IPS-20b (cell line): ENCODE measurements around the gene ABI3BP.

Experiments used
- H3K27ac ChIP-seq: one replicate; pipeline ENCODE4 v1.5.1; 2013; ENCODE audit warnings: low read length
- H3K27me3 ChIP-seq: 2 replicates; pipeline ENCODE4 v1.6.1; 2013; ENCODE audit warnings: mild to moderate bottlenecking, low read length, inconsistent platforms; ENCODE audit not compliant: insufficient read depth
- H3K36me3 ChIP-seq: 2 replicates; pipeline ENCODE4 v1.6.1; 2013; ENCODE audit warnings: low read depth, mild to moderate bottlenecking, inconsistent platforms, low read length, moderate library complexity; ENCODE audit not compliant: insufficient read depth
- H3K4me1 ChIP-seq: 2 replicates; pipeline ENCODE4 v1.6.1; 2013; ENCODE audit warnings: mild to moderate bottlenecking, control low read depth, inconsistent platforms, low read length, moderate library complexity; ENCODE audit not compliant: insufficient read depth
- H3K4me3 ChIP-seq: 2 replicates; pipeline ENCODE4 v1.5.1; 2013; ENCODE audit warnings: mild to moderate bottlenecking, low read length, inconsistent platforms
- H3K9ac ChIP-seq: 2 replicates; pipeline ENCODE4 v1.6.1; 2013; ENCODE audit warnings: low read depth, mild to moderate bottlenecking, inconsistent platforms, low read length, moderate library complexity
- H3K9me3 ChIP-seq: 2 replicates; pipeline ENCODE4 v1.6.1; 2013; ENCODE audit warnings: mild to moderate bottlenecking, low read depth, low read length, inconsistent platforms; ENCODE audit not compliant: insufficient read depth

The ABI3BP gene

DNA sequence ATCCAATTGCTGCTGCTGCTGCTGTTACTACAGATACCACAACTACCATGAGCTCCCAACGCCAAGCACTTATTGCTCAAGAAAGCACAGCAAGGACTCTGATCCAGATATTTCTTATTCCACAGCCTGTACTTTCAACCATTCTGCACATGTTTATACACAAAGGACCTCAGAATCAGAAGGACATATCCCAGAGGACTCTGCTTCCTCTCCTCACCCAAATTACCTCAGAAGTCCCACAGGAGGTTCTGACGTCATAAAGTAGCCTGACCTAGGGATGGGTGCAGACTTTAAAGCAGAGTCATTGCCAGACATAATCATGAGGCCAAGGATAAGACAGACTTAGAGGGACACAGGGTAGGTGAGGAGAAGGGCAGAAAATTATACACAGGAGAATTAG is 115.9 kb downstream of the ABI3BP start:
- Histone ChIP-seq H3K4me3 (no peak overlapping the region), H3K27me3 (no peaks in the 10 kb centered on the region), H3K27ac (no peak overlapping the region), H3K9me3 (no peaks in the 10 kb centered on the region), H3K9ac (no peak overlapping the region), H3K4me1 (no peaks in the 10 kb centered on the region), H3K36me3 (no peaks in the 10 kb centered on the region)

DNA sequence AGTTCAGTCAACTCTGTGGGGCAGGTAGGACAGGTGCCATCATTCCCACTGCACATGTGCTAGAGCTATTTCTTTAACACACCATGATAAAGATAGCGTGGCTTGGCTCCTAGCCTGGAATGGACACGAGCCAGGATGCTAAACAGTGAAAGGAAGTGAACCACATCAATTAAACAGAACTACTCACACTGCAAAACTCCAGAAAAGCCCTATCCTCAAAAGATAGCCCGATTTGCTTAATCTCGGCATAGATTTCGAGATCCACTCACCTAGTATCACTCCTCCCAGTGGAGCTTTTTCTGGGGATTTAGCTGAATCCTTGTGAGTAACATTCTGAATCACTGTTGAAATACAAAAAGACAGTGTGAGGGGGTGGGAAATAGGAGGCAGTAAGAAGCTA is 118.0 kb downstream of the ABI3BP start:
- Histone ChIP-seq H3K27ac (no peak overlapping the region), H3K9ac (no peak overlapping the region), H3K27me3 (no peaks in the 10 kb centered on the region), H3K4me3 (no peak overlapping the region), H3K4me1 (no peaks in the 10 kb centered on the region), H3K9me3 (no peaks in the 10 kb centered on the region), H3K36me3 (no peaks in the 10 kb centered on the region)

GRCh38 chr3:100873611-100874010 is 119.6 kb downstream of the ABI3BP start:
- Histone ChIP-seq H3K9me3 (no peaks in the 10 kb centered on the region), H3K27me3 (no peaks in the 10 kb centered on the region), H3K4me3 (no peak overlapping the region), H3K36me3 (no peaks in the 10 kb centered on the region), H3K4me1 (no peaks in the 10 kb centered on the region; the same call in 1 of the 2 replicates), H3K27ac (no peak overlapping the region), H3K9ac (no peak overlapping the region)

- Histone ChIP-seq H3K27me3 (no peaks in the 10 kb centered on the region), H3K4me1 (no peaks in the 10 kb centered on the region; the same call in 1 of the 2 replicates), H3K9me3 (no peaks in the 10 kb centered on the region), H3K9ac (no peak overlapping the region), H3K27ac (no peak overlapping the region), H3K36me3 (no peaks in the 10 kb centered on the region), H3K4me3 (no peak overlapping the region)
These were observed 121.9 kb downstream of the ABI3BP start for GRCh38 chr3:100871306-100871705.

GRCh38 chr3:100869787-100870186 is 123.4 kb downstream of the ABI3BP start:
- Histone ChIP-seq H3K27ac (no peak overlapping the region), H3K4me3 (no peak overlapping the region), H3K36me3 (no peaks in the 10 kb centered on the region), H3K9me3 (no peaks in the 10 kb centered on the region), H3K9ac (no peak overlapping the region), H3K4me1 (no peaks in the 10 kb centered on the region; the same call in 1 of the 2 replicates), H3K27me3 (no peaks in the 10 kb centered on the region)

DNA sequence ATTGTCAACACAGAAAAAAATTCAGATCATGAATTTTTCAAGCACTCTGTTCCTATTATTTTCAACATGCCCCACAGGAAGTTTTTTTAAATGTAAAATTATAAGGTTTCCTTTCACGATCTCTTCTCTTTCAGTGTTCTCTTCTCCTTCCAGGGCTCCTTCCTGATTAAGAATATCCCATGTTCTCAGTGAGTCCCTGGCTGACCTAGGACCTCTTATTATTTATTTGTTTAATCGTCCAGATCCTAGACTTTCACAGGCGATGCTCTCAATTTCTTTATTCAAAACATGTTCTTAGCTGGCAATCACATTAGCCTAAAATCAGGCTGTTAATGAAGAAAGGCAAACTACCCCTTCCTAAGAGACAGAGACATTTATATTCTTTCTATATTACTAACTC is 124.3 kb downstream of the ABI3BP start:
- no peak overlapping the region for H3K9ac ChIP-seq
- no peak overlapping the region for H3K4me3 ChIP-seq
- H3K4me1 ChIP-seq, result no peaks in the 10 kb centered on the region; the same call in 1 of the 2 replicates
- H3K9me3 ChIP-seq, result no peaks in the 10 kb centered on the region
- no peaks in the 10 kb centered on the region for H3K27me3 ChIP-seq
- H3K36me3 ChIP-seq, result no peaks in the 10 kb centered on the region
- H3K27ac ChIP-seq, result no peak overlapping the region

DNA sequence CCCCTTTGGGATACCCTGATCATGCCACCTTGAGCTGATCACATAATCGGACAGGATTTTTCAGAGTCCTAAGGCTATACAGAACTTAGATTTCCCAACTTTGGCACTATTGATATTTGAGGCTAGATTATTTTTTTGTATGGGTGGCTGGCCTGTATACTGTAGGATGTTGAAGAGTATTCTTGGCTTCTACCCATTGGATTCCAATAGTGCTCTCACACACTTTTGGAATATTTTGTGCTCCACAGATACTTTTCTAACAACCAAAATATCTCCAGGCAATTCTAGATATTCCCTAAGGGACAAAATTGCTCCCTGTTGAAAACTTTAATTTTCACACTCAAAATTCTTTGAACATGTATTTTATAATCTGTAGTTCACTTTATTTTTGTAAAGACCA is 125.1 kb downstream of the ABI3BP start:
- Histone ChIP-seq H3K9ac (no peak overlapping the region), H3K9me3 (no peaks in the 10 kb centered on the region), H3K27me3 (no peaks in the 10 kb centered on the region), H3K4me1 (no peaks in the 10 kb centered on the region; the same call in 1 of the 2 replicates), H3K27ac (no peak overlapping the region), H3K4me3 (no peak overlapping the region), H3K36me3 (no peaks in the 10 kb centered on the region)

DNA sequence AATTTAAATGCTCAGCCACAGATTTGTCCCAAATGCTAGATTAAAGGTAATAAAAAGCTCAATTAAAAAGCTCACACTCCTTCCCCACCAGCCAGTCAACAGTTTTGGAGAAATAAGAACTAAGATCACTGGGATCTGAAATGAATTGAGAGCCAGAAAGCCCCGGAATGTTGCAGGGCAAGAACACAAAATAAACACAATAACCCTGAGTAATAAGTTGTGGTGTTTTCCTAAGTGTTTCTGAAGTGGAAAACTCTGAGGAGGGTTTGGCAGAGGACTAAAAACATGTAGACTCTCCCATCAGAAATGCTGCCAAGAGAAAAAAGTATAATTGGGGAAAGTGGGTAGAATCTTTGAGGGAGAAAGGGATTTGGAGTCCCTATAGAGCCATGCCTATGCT is 127.8 kb downstream of the ABI3BP start:
- no peak overlapping the region for H3K9ac ChIP-seq
- H3K27me3 ChIP-seq, result no peaks in the 10 kb centered on the region
- no peak overlapping the region for H3K27ac ChIP-seq
- H3K9me3 ChIP-seq, result no peaks in the 10 kb centered on the region
- no peak overlapping the region for H3K4me3 ChIP-seq
- no peaks in the 10 kb centered on the region; the same call in 1 of the 2 replicates for H3K4me1 ChIP-seq
- H3K36me3 ChIP-seq, result no peaks in the 10 kb centered on the region

DNA sequence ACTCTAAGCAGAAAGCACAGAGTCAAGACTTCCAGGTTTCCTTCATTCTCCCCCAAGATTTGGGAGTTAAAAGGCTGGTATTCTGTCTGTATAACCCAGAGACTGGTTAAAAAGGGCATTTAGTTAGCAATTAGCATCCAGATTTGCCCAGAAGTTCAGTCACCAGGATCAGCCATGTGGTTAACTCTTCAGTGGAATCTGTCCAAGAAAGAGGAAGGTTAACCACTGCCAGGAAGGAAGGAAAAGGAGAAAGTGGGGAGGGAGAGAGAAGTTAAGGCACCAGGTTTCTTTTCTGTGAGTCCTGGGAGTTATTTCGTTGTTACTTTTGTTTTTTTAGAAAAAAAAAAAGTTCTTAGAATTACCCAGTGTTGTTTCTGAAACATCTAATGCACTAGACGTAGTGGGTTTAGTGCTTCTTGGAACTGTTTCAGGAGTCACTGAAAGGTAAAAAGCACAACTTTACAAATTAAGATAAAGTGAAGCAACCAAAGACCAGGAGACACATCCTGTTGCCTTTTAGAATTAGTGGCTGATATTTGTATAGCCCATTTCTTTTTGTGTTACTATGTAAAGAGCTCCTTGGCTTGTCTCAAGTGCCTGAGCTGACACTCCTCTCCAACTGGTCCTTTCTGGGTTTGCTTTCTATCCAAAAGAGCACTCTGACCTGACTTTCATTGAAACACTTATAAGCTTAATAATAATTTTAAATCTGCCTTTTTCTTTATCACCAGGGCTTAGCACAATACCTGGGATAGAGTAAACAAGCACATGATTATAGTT is 128.6 kb downstream of the ABI3BP start:
- Histone ChIP-seq H3K9me3 (no peaks in the 10 kb centered on the region), H3K4me1 (no peaks in the 10 kb centered on the region; the same call in 1 of the 2 replicates), H3K36me3 (no peaks in the 10 kb centered on the region), H3K27ac (no peak overlapping the region), H3K9ac (no peak overlapping the region), H3K27me3 (no peaks in the 10 kb centered on the region), H3K4me3 (no peak overlapping the region)

DNA sequence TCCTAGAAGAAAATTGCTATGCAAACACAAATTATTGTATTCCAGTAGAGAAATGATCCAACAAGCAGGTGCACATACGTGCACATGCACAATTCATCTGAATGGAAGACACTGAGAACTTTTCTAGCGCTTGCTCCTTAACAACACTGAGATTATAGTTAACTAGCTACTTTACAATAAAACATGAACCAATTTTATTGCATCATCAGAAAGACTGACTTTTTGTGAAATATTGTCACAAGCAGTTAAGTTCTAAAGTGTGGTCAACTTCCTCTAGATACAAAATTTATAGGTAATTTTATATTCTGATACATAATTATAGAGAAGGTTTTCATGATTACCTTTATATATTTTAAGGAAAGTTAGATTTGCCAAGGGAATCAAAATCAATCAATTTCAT is 135.4 kb downstream of the ABI3BP start:
- Histone ChIP-seq H3K4me3 (no peak overlapping the region), H3K36me3 (no peaks in the 10 kb centered on the region), H3K9ac (no peak overlapping the region), H3K9me3 (no peaks in the 10 kb centered on the region), H3K27ac (no peak overlapping the region), H3K4me1 (no peaks in the 10 kb centered on the region), H3K27me3 (no peaks in the 10 kb centered on the region)

GRCh38 chr3:100856821-100857220 is 136.4 kb downstream of the ABI3BP start:
- H3K4me3 ChIP-seq, result no peak overlapping the region
- H3K4me1 ChIP-seq, result no peaks in the 10 kb centered on the region
- H3K27ac ChIP-seq, result no peak overlapping the region
- H3K27me3 ChIP-seq, result no peaks in the 10 kb centered on the region
- no peaks in the 10 kb centered on the region for H3K36me3 ChIP-seq
- no peak overlapping the region for H3K9ac ChIP-seq
- no peaks in the 10 kb centered on the region for H3K9me3 ChIP-seq

GRCh38 chr3:100852840-100853239 is 140.4 kb downstream of the ABI3BP start:
- H3K36me3 ChIP-seq, result no peaks in the 10 kb centered on the region
- H3K9ac ChIP-seq, result no peak overlapping the region
- no peaks in the 10 kb centered on the region for H3K4me1 ChIP-seq

More at GRCh38 chr3:100852840-100853239, 140.4 kb downstream of the ABI3BP start:
- Histone ChIP-seq H3K4me3 (no peak overlapping the region), H3K27me3 (no peaks in the 10 kb centered on the region), H3K9me3 (no peaks in the 10 kb centered on the region), H3K27ac (no peak overlapping the region)
